ENCODE results near the gene FAAP100.

GRCh38 chr17:81556175-81556691 is 4.1 kb upstream of the FAAP100 start:
- TF ChIP-seq CTCF (IDR thresholded peaks at IDR 0.05; ENCODE audit: poor library complexity) (no peak), EZH2phosphoT487 (IDR thresholded peaks at IDR 0.05; ENCODE audit: low read depth, severe bottlenecking, unreplicated experiment) (no peak), EZH2 (IDR thresholded peaks at IDR 0.05; ENCODE audit: borderline replicate concordance) (no peak)

All from hepatocyte (in vitro differentiated cells).